HFFc6 (cell line): Measurements from ENCODE around the gene FAM174B. TPM values are rescaled to one million over a fixed set of nuclear protein-coding genes. Genes with fewer than 3 reads are reported as not detected.

Source experiments
- DNase-seq: peaks from one replicate; pipeline ENCODE4 v3.0.0-alpha.2; 2018
- H3K27ac Mint-ChIP-seq: 2 replicates; pipeline ENCODE4 v1.8.0; 2020; ENCODE audit warnings: mild to moderate bottlenecking, mixed read lengths
- H3K27me3 Mint-ChIP-seq: 2 replicates; pipeline ENCODE4 v1.8.0; 2021; ENCODE audit warnings: mild to moderate bottlenecking, moderate library complexity, mixed read lengths; ENCODE audit not compliant: insufficient read depth
- H3K36me3 Mint-ChIP-seq: 2 replicates; pipeline ENCODE4 v1.8.0; 2021; ENCODE audit warnings: low read depth, mixed read lengths
- H3K4me1 Mint-ChIP-seq: 2 replicates; pipeline ENCODE4 v1.8.0; 2020; ENCODE audit warnings: low read depth, mixed read lengths
- H3K4me3 Mint-ChIP-seq: 2 replicates; pipeline ENCODE4 v1.8.0; 2020; ENCODE audit warnings: mild to moderate bottlenecking, moderate library complexity, mixed read lengths
- H3K9me3 Mint-ChIP-seq: 2 replicates; pipeline ENCODE4 v1.8.0; 2020; ENCODE audit warnings: mild to moderate bottlenecking, mixed read lengths
- CTCF ChIP-seq: fragments of 200-600 bp; sonication (generic); IDR thresholded peaks from 2 replicates; pipeline ENCODE4 v1.5.0; 2021; ENCODE audit warnings: antibody characterized with exemption, mild to moderate bottlenecking
- total RNA-seq, 6 experiments: library from RNA; stranded (reverse); fragmentation: NEBNext Ultra II Directional; extraction: Animal tissue kit (Norgen Biotek cat#: 25700); gene quantifications; 2 replicates in 1 of 6; 3 replicates in 5 of 6; pipeline ENCODE4 v1.2.3, GENCODE V29; 2021

FAM174B gene
- total RNA-seq, 6 experiments from 2014 or later = 1.2 to 7.0 (median 2.3) TPM

- no peak overlapping the region for H3K27ac Mint-ChIP-seq
- TF ChIP-seq CTCF = no peak
- no peaks in the 10 kb centered on the region for H3K36me3 Mint-ChIP-seq
- peaks cover 15% of the 10 kb centered on the region for H3K4me1 Mint-ChIP-seq
- peak; percentile 11 for DNase-seq
- no peaks in the 10 kb centered on the region; the same call in 1 of the 2 replicates for H3K9me3 Mint-ChIP-seq
- peaks cover 5% of the 10 kb centered on the region for H3K27me3 Mint-ChIP-seq
- peak overlapping the region; percentile 60 for H3K4me3 Mint-ChIP-seq
Measured at GRCh38 chr15:92665100-92665555, 9.6 kb upstream of the FAM174B start.

GRCh38 chr15:92664178-92664900 lies 8.8 kb upstream of the FAM174B start:
- Mint-ChIP-seq H3K36me3 (no peaks in the 10 kb centered on the region), H3K9me3 (no peaks in the 10 kb centered on the region; the same call in 1 of the 2 replicates), H3K4me3 (no peak overlapping the region), H3K4me1 (peaks cover 15% of the 10 kb centered on the region), H3K27ac (no peak overlapping the region), H3K27me3 (peaks cover 5% of the 10 kb centered on the region)
- TF ChIP-seq CTCF = no peak
- no peak for DNase-seq

- Mint-ChIP-seq H3K27me3 (peaks cover 5% of the 10 kb centered on the region), H3K36me3 (no peaks in the 10 kb centered on the region), H3K4me3 (no peak overlapping the region), H3K9me3 (no peaks in the 10 kb centered on the region; the same call in 1 of the 2 replicates), H3K4me1 (peaks cover 15% of the 10 kb centered on the region), H3K27ac (no peak overlapping the region)
- no peak for DNase-seq
- no peak for TF ChIP-seq CTCF
Measured at GRCh38 chr15:92663250-92663951, 7.8 kb upstream of the FAM174B start.

GRCh38 chr15:92662762-92663161 lies 7.2 kb upstream of the FAM174B start:
- no peak overlapping the region for H3K4me3 Mint-ChIP-seq
- H3K36me3 Mint-ChIP-seq = no peaks in the 10 kb centered on the region
- H3K27me3 Mint-ChIP-seq = peaks cover 5% of the 10 kb centered on the region
- H3K9me3 Mint-ChIP-seq = no peaks in the 10 kb centered on the region; the same call in 1 of the 2 replicates
- DNase-seq = no peak
- no peak for TF ChIP-seq CTCF
- no peak overlapping the region for H3K27ac Mint-ChIP-seq
- H3K4me1 Mint-ChIP-seq = peaks cover 15% of the 10 kb centered on the region

- peaks cover 14% of the 10 kb centered on the region for H3K4me1 Mint-ChIP-seq
- no peak for DNase-seq
Measured at GRCh38 chr15:92661956-92662355, 6.4 kb upstream of the FAM174B start.

More at GRCh38 chr15:92661956-92662355, 6.4 kb upstream of the FAM174B start:
- Mint-ChIP-seq H3K4me3 (no peak overlapping the region), H3K36me3 (no peaks in the 10 kb centered on the region), H3K27ac (no peak overlapping the region), H3K27me3 (peaks cover 5% of the 10 kb centered on the region), H3K9me3 (no peaks in the 10 kb centered on the region; the same call in 1 of the 2 replicates)
- no peak for TF ChIP-seq CTCF
